GM19452 (cell line): ENCODE data around the gene OR51I1.

Experiments used
- ATAC-seq: cut with Tn5 transposase; IDR thresholded peaks from one replicate; pipeline ENCODE4 v1.9.1; 2021; ENCODE audit not compliant: unreplicated experiment

OR51I1 gene, protein sequence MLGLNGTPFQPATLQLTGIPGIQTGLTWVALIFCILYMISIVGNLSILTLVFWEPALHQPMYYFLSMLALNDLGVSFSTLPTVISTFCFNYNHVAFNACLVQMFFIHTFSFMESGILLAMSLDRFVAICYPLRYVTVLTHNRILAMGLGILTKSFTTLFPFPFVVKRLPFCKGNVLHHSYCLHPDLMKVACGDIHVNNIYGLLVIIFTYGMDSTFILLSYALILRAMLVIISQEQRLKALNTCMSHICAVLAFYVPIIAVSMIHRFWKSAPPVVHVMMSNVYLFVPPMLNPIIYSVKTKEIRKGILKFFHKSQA

DNA sequence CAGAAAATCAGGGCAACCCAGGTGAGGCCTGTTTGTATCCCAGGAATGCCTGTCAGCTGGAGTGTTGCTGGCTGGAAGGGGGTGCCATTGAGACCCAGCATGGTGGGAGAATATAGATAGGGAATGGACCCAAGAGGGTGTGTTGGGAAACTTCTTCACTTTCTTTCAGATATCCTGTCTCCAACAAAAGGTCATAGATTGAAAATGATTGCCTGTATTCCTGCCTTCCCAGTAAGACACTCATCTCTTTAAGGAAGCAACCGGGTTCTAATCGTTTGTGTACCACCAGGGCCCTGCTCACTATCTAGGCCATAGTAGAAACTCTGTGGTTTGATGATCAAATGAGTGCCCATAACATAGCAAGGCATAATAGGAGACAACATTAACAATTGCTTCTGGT is at the start of gene OR51I1:
Gene OR51I1, minus strand, starts transcription at position 101 of the 400 bp plus-strand sequence. Its CDS starts 0 bp downstream, at position 101.
- ATAC-seq, result no peak

DNA sequence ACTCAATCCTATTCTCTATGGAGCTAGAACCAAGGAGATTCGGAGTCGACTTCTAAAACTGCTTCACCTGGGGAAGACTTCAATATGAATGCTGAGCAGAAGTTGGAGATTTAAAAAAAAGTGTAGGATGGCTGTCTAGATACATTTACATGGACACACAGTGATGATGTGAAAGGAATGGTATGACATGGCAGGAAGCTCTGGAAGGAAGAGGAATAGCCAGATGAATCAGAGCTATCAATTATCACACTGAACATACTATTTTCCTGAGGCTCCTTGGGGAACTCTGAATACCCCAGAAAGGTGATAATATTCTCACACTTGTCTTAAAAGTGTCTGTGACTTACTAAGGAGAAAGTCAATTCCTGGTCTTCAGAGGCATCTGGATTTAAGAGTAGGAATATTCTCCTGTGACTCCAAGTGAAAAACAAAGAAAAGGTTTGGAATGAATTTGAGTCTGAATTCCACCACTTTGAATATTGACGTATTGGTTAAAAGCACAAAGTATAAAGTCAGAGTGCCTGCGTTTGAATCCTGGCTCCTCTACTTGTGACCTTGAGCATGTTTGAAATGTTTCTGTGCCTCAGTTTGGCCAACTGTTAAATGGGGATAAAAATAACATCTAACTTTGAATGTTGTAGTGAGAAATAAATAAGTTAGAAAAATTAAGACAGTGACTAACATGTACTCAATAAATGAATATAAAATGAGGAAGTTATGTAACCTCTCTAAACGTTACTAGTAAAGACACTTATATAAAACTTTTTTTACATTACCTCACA is 48.5 kb upstream of the OR51I1 start:
- no peak for ATAC-seq

DNA sequence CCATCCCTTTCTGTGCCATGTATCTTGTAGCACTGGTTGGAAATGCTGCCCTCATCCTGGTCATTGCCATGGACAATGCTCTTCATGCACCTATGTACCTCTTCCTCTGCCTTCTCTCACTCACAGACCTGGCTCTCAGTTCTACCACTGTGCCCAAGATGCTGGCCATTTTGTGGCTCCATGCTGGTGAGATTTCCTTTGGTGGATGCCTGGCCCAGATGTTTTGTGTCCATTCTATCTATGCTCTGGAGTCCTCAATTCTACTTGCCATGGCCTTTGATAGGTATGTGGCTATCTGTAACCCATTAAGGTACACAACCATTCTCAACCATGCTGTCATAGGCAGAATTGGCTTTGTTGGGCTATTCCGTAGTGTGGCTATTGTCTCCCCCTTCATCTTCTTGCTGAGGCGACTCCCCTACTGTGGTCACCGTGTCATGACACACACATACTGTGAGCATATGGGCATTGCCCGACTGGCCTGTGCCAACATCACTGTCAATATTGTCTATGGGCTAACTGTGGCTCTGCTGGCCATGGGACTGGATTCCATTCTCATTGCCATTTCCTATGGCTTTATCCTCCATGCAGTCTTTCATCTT is 47.6 kb upstream of the OR51I1 start:
- no peak for ATAC-seq

DNA sequence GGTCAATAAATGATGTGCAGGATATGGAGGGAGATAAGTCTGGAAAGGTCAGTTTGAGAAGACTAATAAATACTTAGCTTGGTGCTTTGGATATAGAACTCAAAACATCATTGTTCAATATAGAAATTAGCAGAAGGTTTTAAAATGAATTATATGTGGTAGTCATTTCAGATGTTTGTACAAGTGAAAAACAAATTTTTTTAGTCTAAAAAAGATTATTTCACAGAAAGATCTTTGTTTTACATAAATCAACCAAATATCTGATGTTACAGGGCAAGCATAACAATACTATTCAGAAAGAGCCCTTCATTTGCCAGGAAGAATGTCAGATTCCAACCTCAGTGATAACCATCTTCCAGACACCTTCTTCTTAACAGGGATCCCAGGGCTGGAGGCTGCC is 47.1 kb upstream of the OR51I1 start, which contains the start of gene OR52D1:
Gene OR52D1, plus strand, starts transcription at position 301 of the 400 bp plus-strand sequence. Its CDS starts 22 bp downstream, at position 323.
- no peak for ATAC-seq

DNA sequence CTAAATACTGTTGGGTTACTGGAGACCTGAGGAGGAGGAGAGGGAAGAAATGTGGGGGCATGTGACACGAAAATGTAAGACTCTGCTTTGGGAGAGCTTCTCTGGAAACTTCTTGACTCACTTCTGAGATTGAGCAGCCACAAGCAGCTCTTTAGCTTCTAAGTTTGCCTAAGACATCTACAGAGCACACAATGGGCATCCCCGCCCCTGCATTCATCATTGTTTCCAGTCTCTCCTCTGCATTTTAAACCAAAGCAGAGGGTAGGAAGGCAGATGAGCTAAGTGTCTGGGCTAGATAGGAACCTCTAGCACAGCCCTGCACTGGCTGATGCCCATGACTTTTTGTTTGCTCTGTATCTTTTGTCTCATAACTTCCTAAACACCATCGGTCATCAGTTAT is 45.1 kb upstream of the OR51I1 start:
- ATAC-seq, result no peak

DNA sequence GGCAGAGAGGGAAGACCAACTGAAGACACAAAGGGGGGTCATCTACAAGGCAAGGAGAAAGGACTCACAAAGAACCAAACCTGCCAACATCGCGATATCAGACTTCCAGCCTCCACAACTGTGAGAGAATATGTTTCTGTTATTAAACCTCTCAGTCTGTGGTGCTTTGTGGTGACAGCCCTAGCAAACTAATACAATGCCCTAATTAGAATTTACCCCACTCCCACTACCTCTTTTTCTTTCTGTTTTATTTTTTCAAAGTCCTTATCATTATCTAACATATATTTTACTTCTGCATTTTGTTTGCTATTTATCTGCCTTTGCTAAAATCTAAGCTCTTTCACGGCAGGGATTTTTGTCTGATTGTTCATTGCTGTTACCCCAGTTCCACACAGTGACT is 44.7 kb upstream of the OR51I1 start:
- no peak for ATAC-seq

DNA sequence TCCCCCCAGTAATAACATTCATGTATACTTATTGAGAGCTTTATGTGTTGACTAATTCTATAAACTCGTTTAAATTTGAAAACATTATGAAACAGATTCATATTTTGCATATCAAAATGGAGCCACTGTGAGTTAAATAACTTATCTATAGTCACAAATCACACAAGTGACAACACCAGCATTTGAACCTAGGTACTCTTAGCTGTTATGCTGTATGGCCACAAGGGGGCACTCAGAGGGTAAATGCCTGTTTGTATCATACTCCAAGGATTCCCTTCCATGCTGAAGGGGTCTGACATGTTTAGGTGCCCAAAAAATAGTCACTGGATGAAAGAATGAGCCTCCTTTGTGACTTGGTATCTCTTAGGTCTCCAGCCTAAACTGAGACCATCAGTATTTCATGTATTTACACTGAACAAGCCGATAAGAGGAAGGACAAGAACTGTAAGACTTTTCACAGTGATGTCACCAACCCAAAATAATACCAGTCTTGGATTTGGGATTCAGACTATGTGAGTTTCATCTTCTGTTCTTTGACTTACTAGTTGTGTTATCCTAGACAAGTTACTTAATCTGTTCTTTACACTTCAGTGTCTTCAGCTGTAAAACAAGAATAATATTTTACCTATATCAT is 35.0 kb upstream of the OR51I1 start:
- ATAC-seq, result peak; percentile 88

DNA sequence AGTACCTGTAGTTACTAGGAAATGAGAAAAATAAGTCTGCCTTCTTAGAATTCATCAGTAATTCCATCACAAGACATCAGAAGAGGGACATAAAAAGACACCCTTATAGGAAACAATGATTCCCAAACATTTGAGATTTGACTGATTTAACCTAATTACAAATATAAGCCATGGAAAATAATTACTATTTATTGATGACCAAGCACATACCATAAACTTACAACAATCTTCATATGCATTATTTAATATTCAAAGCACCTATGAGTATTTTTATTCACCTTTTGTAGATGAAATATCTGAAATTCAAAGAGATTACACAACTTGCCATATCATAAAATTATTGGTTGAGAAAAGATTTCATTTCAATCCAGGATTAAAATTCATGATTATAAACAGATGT is 32.6 kb upstream of the OR51I1 start:
- no peak for ATAC-seq

DNA sequence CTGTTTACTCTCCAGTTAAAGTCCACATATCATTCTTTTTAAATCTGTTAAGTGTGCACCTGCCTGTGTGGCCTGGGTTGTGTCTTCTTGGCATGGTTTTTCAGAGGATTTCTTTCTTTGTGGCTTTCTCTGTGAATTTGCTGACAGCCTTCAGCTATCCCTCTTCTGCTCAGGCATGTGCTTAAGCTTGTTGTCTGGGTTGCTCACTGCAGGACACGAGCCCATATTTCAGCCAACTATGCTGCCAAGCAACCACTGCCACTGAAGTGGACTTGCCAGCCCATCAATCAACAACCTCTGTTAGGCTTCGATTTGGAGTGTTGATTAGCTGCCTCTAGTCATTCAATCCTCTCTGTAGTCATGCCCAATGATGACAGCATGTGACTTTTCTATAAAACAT is 26.2 kb upstream of the OR51I1 start:
- ATAC-seq, result no peak

DNA sequence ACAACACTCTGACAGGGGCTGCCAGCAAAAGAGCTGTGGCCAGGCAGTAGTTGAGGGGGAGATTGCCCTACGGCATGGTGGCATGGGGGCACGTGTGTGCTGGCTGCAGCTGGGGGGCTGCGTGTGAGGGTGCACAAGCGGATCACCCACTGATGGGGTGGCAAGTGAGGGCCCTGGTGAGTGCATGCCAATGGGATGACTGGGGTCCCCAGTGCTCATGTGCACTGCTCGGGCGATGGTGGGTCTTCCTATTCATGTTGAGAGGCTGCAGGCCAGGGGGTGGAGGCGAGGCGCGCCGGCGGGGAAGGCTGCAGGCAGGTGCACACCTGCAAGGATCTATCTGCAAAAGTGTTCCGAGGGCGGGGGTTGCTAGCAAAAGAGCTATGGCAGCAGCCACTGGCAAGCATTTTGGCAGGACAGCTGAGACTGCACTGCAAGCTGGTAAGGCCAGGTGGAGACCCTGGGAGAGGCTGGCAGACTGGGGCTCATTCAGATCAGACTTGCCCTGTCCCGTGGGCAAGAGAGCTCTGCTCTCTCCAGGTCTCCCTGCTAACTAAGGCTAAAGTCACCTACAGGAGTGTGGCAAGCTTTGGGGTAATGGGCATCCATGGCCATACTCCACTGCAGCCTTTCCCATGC is 19.8 kb upstream of the OR51I1 start:
- no peak for ATAC-seq

DNA sequence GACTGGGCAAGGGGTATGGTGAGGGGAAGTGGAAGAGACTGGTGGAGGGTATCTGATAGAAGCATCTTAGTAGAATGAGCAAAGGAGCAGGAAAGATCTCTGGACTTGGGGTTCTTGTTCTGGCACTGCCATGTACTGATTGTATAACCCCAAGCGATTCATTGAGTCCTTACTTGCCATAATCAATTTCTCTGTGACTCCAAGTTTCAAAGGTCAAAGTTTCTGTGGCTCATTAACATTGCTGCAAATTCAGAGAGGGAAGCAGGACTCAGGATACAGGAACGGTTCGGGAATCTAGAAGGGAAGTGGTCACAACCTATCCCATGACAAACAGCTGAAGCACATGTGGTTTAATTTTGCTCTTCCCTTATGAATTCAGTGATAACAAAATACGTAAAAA is 8.1 kb upstream of the OR51I1 start:
- ATAC-seq, result no peak

DNA sequence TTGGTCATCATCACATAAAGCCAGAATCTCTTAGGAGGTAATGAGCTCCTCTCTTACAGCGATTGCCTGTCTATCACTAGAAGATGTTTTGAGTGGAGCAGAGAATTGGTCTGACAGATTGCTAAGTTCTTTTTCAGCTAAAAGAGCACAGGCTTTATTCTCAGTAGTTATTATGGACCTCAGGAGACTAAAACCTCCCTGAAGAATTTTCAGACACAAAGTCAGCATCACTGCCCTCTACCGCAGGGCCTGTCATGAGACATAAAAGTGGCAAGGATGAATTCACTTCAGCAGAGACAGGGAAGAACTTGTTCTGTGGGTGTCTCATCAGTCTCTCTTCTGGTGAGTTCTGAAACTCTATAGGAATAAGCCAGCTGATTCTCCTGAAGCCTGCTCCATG is 7.7 kb upstream of the OR51I1 start, which contains the start of gene OR51I2:
Gene OR51I2, plus strand, starts transcription at position 301 of the 400 bp plus-strand sequence. CDS start 4,166 bp downstream, outside the sequence.
- ATAC-seq, result no peak

DNA sequence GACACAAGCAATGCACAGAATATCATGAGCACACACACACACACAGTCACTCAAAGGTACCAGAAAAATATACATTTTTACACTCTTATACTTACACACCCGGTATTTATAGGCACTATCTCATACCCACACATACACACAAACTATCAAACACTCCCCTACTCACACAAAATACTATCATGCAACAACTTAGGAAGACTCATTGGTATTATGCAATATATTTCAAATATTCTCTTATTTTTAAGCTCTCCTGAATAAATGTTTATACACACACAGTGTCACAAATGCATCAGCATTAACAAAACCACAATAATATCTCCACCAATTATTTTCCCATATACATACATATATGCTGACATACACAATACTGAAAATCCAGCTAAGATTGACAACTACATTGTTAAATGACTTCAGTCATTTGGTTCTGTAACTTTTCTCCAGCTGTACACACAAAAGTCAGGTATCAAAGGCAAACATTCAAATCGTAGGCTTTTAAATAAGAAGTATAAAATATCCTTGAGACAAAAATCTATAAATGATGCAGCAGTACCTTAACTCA is 2.6 kb upstream of the OR51I1 start:
- no peak for ATAC-seq

DNA sequence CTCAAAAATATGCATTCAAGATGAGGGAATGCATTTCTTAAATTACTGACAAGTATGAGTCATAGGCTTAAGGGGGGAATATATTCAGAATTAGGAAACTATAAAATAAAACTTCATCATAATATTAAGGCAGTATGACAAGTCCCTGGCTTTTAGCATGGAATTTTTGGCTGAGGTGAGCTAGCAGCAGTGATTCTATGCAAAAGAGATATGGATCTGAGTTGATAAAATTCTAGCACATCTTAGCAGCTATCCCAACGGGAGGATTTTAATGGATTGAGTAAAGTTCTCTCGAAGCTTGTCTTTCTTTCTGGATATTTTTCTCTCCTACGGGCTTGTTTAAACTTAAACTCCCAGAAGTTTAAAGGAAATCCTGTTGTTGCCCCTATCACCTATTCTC is 18.2 kb downstream of the OR51I1 start:
- no peak for ATAC-seq

DNA sequence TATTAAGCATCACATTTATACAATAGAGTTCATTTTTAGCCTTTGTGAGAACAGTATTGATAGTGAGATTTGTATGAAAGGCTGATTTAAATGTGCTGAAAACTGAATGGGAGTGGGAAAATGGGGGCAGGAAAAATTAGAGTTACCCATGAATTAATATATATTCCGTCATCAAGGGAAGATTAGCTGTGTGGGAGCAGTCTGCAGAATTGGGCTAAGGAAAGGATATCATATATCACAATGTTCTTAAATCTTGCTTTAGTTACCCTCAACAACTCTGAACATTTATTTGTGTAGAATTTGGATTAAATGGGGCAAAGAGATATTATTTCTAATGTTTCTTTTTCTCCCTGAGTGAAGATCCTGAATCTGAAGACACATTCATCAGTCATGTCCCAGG is 19.5 kb downstream of the OR51I1 start, which contains the start of gene OR51Q1:
Gene OR51Q1, plus strand, starts transcription at position 301 of the 400 bp plus-strand sequence. Its CDS starts 90 bp downstream, at position 391.
- no peak for ATAC-seq

DNA sequence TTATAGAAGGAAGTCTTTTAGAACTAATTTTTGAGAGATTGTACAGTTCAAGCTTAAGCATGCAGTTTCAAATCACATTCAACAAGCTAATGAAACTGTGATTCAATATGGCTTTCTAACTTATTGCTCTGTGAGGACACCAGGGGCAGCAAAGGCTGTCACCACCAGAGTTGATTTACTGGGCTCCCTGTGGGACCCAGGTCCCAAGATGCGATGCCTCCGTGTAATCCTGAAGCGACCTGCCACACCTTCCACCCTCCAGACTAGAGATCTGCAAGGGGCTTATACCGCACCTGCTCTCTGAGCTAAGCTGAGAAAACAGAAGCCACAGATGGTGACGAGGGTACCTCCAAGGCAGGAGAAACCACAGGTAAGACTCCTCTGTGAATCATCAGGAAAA is 20.3 kb downstream of the OR51I1 start:
- ATAC-seq, result no peak

DNA sequence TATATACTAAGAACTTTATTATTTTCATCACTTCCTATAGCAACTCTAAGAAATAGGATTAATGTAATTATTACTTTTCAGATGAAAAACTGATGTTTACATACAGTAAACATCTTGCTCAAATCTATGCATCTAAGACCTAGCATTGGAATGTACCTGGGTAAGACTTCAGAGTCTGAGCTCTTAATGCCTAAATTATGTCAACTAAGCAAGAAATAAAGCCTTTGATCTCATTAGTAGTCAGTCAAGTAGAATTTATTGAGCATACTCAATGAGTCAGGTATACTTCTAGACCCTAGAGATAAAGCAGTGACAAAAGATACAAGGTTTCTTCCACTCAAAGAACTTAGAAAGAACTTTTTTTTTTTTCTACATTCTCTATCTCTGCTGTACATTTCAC is 36.1 kb downstream of the OR51I1 start:
- no peak for ATAC-seq

DNA sequence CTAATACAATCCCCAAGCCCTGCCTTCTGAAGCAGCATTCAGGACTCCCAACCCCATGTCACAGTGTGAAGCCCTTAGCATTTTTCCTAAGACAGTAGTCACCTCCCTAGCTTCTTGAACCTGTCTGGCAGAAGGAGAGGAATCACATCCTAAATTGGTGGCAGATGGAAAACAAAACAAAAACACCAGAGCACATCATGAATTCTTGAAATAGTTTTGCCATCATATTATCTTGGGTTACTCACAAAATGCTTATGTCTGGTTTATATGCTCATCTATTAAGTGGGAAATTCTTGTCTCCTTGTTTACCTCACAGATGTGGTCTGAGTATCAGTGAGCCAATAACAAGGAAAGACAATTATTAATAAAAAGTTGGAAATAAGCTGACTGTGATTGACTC is 42.4 kb downstream of the OR51I1 start:
- no peak for ATAC-seq

DNA sequence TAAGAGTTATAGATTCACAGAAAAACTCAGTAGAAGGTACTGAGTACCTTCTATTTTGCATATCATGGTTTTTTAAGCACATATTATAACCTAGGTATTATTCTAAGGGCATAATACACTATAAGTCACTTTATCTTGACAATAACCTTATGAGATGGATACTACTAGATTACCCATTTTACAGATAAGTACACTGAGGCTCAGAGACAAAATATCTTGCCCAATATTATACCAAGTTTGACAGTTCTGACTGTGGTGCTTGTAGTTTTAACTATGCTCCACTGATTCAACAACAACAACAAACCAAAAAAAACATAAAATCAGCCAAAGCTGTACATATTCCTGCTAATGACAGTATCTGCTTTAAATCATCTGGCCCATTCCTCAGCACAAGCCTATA is 47.2 kb downstream of the OR51I1 start:
- no peak for ATAC-seq
